Measurements from ENCODE around the gene CABLES1. TPM values are rescaled to one million over a fixed set of nuclear protein-coding genes. Genes with fewer than 3 reads are reported as not detected.

The CABLES1 gene
- polyA plus RNA-seq, 1 donor (not counting 4 experiments of a cell fraction or from before 2014, with no cell fraction given), result 1.00 TPM

GRCh38 chr18:23176701-23177432 lies 41.6 kb downstream of the CABLES1 start:
- DNase-seq (ENCODE audit: low read depth, low spot score) (no peak), FAIRE-seq (no peak)
- Histone ChIP-seq H3K9ac (ENCODE audit: control insufficient read depth, extremely low read depth, insufficient read depth, low read length) (no peak overlapping the region), H3K4me2 (ENCODE audit: control insufficient read depth, extremely low read depth, insufficient read depth, low read depth, low read length) (no peak overlapping the region), H3K27me3 (ENCODE audit: control insufficient read depth, extremely low read depth, insufficient read depth, low read length) (no peaks in the 10 kb centered on the region), H3K9me1 (ENCODE audit: control insufficient read depth, extremely low read depth, insufficient read depth, low read length) (no peaks in the 10 kb centered on the region), H3K9me3 (ENCODE audit: control insufficient read depth, low read depth, low read length) (no peaks in the 10 kb centered on the region), H3K79me2 (ENCODE audit: control insufficient read depth, insufficient read depth, low read length) (no peaks in the 10 kb centered on the region), H4K20me1 (ENCODE audit: control insufficient read depth, extremely low read depth, insufficient read depth, low read length) (no peaks in the 10 kb centered on the region), H3K4me3 (ENCODE audit: control insufficient read depth in 2 of 3, extremely low read depth in 1 of 3, insufficient read depth in 2 of 3, low read depth in 1 of 3, low read length in 3 of 3) (no peak overlapping the region), H3K36me3 (ENCODE audit: control insufficient read depth in 2 of 2, extremely low read depth in 1 of 2, insufficient read depth in 2 of 2, low read length in 2 of 2) (no peaks in the 10 kb centered on the region), H3K27ac (ENCODE audit: control insufficient read depth, insufficient read depth, low read length) (no peak overlapping the region), H2AFZ (ENCODE audit: control insufficient read depth, low read length) (no peak overlapping the region), H3K4me1 (ENCODE audit: control insufficient read depth, extremely low read depth, insufficient read depth, low read length) (peaks cover 3% of the 10 kb centered on the region)
- dilution Hi-C loops (cut with MboI; ENCODE audit: extremely low pct_ligation_motif_present, low sequenced_read_pairs), result no loop called here
- TF ChIP-seq CTCF (optimal IDR thresholded peaks at IDR 0.05 in 1 of 3, IDR thresholded peaks at IDR 0.05 in 1 of 3, conservative IDR thresholded peaks at IDR 0.05 in 1 of 3; ENCODE audit: extremely low read depth in 1 of 3, insufficient read depth in 2 of 3, low read length in 3 of 3) (no peak), EZH2 (IDR thresholded peaks at IDR 0.05; ENCODE audit: low read length) (no peak)

- dilution Hi-C loops (cut with MboI; ENCODE audit: extremely low pct_ligation_motif_present, low sequenced_read_pairs), result no loop called here
- H3K9me1 ChIP-seq (ENCODE audit: control insufficient read depth, extremely low read depth, insufficient read depth, low read length), result no peaks in the 10 kb centered on the region
- H3K27ac ChIP-seq (ENCODE audit: control insufficient read depth, insufficient read depth, low read length), result no peak overlapping the region
- peaks cover 3% of the 10 kb centered on the region for H3K4me1 ChIP-seq (ENCODE audit: control insufficient read depth, extremely low read depth, insufficient read depth, low read length)
- no peaks in the 10 kb centered on the region for H3K79me2 ChIP-seq (ENCODE audit: control insufficient read depth, insufficient read depth, low read length)
- H2AFZ ChIP-seq (ENCODE audit: control insufficient read depth, low read length), result no peak overlapping the region
- no peak for TF ChIP-seq CTCF (optimal IDR thresholded peaks at IDR 0.05 in 1 of 3, IDR thresholded peaks at IDR 0.05 in 1 of 3, conservative IDR thresholded peaks at IDR 0.05 in 1 of 3; ENCODE audit: extremely low read depth in 1 of 3, insufficient read depth in 2 of 3, low read length in 3 of 3)
- TF ChIP-seq EZH2 (IDR thresholded peaks at IDR 0.05; ENCODE audit: low read length), result no peak
- H3K9me3 ChIP-seq (ENCODE audit: control insufficient read depth, low read depth, low read length), result no peaks in the 10 kb centered on the region
- H4K20me1 ChIP-seq (ENCODE audit: control insufficient read depth, extremely low read depth, insufficient read depth, low read length), result no peaks in the 10 kb centered on the region
- no peaks in the 10 kb centered on the region for H3K36me3 ChIP-seq (ENCODE audit: control insufficient read depth in 2 of 2, extremely low read depth in 1 of 2, insufficient read depth in 2 of 2, low read length in 2 of 2)
- no peak overlapping the region for H3K4me2 ChIP-seq (ENCODE audit: control insufficient read depth, extremely low read depth, insufficient read depth, low read depth, low read length)
- DNase-seq (ENCODE audit: low read depth, low spot score), result no peak
- no peak overlapping the region for H3K9ac ChIP-seq (ENCODE audit: control insufficient read depth, extremely low read depth, insufficient read depth, low read length)
- H3K27me3 ChIP-seq (ENCODE audit: control insufficient read depth, extremely low read depth, insufficient read depth, low read length), result no peaks in the 10 kb centered on the region
- no peak for FAIRE-seq
- no peak overlapping the region for H3K4me3 ChIP-seq (ENCODE audit: control insufficient read depth in 2 of 3, extremely low read depth in 1 of 3, insufficient read depth in 2 of 3, low read depth in 1 of 3, low read length in 3 of 3)
Measured at GRCh38 chr18:23177433-23178072, 42.3 kb downstream of the CABLES1 start.

All from keratinocyte (primary cell).